GM18520 (cell line): ENCODE results near the gene TEAD1.

Source experiments
- ATAC-seq: cut with Tn5 transposase; IDR thresholded peaks from one replicate; pipeline ENCODE4 v1.9.1; 2021; ENCODE audit not compliant: unreplicated experiment

The TEAD1 gene

DNA sequence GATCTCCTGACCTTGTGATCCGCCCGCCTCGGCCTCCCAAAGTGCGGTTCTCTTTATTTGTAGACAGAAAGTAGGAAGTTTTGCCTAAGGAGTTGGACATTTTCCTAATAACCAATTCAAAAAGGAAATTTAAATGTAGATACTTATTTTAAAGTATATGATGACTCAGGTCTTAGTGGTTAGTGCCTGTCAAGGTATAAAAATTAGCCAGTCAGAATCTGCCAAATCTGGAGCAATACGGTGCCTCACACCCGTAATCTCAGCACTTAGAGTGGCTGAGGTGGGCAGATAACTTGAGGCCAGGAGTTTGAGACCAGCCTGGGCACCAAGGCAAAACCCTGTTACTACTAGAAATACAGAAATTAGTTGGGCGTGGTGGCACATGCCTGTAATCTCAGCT, 248.2 kb downstream of the TEAD1 start:
- no peak for ATAC-seq

GRCh38 chr11:12922980-12923507, 248.8 kb downstream of the TEAD1 start:
- ATAC-seq: no peak

DNA sequence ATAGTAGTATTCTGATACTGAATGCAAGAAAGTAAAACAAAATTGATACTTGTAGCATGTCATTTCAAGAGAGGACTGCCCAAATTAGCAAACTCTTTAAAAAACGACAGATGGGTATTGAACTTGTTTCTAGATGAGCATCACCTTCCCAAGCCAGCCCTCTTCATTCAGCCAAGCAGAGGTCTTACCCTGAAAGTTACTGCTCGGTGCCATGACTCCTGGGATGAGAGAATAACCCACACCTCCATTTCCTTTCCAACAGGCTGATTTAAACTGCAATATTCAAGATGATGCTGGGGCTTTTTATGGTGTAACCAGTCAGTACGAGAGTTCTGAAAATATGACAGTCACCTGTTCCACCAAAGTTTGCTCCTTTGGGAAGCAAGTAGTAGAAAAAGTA, 250.4 kb downstream of the TEAD1 start:
- ATAC-seq: no peak

- no peak for ATAC-seq
Observed at GRCh38 chr11:12925520-12925919, 251.3 kb downstream of the TEAD1 start.

DNA sequence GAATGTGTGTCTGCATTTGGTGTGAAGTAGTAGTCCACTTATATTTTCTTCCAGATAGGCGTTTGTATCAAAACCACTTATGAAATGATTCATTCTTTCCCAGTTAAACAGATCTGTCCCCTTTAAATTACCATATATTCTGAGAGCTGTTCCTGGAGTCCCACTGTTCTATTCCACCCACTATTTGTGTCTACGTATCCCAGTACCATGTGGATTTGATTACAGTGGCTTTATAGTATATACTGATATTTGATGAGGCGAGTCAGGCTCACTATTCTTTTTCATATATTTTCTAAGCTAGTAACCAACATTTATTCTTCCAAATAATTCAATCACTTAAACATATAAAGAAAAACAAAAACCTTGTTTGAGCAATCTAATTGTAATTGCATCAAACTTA, 253.0 kb downstream of the TEAD1 start:
- ATAC-seq: no peak

DNA sequence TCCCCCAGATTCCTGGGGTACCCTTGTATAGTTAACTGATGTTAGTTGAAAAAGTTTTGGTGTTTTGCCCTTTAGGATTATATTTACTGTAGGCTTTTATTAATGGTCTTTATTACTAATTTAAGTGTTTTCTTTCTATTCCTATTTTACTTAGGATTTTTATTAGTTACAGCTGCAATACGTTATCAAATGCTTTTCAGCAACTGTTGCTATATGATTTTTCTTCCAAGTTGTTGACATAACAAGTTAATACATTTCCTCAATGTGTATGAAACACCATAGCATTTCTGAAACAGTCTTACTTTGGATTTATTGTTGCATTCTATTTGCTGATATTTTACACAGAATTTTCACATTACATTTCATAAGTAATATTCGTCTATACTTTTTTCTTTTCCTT, 253.7 kb downstream of the TEAD1 start:
- no peak for ATAC-seq

DNA sequence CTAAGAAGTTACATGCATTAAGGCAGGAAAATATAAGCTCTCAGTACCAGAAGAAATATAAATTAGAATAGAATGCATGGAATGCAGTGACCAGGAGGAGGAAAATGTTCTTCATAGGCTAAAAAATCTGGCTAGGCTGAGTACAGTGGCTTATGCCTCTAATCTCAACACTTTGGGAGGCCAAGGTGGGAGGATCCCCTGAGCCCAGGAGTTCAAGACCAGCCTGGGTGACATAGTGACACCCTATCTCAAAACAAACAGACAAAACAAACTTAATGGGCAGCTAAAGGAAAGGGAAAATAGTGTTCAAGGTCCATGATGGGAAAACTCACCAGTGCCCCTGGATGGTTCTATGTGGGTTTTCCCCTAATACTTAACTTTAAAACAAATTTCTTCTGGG, 256.6 kb downstream of the TEAD1 start:
- ATAC-seq: no peak

DNA sequence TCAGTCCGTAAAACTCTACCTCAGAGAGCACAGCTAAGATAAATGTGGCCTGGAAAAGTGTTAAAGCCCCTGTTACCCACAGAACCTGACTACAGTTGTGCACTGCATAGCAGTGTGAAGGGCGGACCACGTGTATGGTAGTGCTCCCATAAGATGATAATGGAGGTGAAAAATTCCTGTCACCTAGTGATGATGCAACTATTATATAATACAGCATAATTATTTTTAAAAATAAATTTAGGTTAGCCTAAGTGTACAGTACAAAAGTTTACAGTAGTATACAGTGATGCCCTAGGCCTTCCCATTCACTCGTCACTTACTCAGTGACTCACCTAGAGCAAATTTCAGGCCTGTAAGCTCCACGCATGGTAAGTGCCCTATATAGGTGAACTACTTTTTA, 258.3 kb downstream of the TEAD1 start:
- no peak for ATAC-seq

GRCh38 chr11:12936200-12936599, 262.0 kb downstream of the TEAD1 start:
- ATAC-seq: no peak

DNA sequence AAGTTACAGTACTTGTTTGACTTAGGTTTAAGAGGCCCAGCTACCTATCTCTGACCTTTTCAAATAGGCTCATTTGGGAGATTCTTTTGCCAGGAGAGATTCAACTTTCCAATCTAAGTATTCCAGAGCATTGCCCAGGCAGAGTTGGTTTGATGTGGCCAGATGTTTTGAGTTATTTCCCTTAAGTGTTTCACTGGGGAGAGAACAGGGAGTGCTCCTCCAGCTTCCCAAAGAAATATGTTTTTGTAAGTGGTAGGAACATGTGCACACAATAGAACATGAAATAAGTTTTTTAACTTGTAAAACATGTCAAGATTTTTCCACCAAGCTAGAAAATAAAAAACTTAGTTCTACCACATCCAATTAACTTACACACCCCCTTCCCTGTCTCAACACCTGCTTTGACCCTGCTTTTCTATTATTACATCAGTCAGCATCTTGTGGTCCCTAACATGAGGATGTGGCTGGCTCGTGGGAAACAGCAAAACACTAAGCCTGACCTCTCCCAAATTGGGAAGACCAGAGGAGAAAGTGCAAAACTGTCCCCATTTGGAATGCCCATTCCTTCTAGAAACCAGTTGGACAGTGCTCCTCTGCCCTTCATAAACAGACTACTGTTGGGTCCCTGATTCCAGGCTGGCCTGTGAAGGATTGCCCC, 264.5 kb downstream of the TEAD1 start:
- no peak for ATAC-seq

DNA sequence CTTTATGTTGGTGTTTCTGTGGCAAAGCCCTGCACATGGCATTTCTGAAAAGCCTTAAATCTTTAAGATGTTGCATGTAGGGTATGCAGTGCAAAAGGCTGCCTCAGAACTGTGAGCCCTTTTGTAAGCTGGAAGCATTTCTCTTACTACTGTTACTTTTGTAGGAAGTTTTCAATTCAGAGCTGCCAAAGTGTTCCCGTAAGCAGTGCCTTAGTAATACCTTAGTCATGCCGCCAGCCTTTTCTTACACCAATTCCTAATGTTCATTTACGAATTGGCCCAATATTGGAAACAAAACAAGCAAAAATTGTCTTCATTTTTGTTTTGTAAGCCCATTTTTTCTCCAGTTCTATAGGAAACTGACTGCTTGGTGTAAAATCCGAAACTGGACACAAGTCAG, 267.4 kb downstream of the TEAD1 start:
- no peak for ATAC-seq

DNA sequence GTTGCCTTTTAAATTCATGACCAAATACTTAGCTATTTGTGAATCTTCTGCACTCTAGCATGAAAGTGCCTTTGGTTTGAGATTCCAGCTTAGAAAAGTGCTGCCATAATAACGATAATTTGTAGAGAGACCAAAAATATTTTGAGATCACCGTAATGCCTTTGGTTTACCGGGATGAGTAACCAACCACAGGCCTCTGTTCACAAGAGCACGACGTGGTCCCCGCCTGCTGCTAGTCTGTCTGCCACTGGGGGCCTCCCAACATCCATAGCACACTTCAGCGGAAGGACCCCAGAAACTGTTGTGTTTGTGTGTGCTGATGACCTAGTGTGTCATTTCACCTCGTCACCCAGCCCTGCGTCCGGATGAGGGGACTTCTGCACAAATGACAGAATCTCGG, 267.9 kb downstream of the TEAD1 start:
- no peak for ATAC-seq

DNA sequence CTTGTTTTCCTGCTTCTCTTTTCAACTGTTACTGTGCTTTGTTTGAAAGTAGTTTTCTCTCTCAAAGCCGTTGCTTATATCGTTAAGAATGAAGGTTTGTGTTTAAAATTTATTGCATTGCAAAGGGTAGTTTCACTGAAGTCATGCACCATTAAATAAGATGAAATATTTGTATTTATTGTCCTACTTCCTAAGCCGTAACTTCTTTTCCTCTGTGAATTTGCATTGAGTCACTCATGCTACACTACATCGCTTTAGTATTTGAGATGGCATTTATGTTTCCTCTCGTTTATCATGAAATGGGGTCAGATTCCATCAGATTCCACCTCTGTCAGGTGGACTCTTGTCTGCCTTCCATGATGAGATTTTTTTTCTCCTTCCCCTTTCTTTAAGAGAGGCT, 269.1 kb downstream of the TEAD1 start:
- ATAC-seq: no peak

GRCh38 chr11:12944889-12945288, 270.7 kb downstream of the TEAD1 start:
- ATAC-seq: no peak

DNA sequence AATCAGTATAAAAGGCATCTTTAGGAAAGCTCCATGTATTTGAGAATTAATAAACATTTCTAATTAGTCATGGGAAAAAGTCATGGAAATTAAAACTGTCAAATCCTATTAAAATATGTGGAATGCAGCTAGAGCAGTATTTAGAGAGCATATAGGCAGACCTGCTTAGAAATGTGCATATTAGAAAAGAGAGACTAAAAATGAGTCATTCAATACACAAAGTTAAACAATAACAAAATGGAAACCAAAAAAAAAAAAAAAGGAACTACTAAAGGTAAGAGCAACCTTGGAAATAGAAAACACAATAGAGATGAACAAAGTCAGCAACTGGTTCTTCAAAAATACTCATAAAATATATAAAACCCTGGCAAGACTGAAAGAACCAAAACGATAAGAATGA, 275.2 kb downstream of the TEAD1 start:
- no peak for ATAC-seq

GRCh38 chr11:12950670-12951069, 276.4 kb downstream of the TEAD1 start:
- no peak for ATAC-seq

GRCh38 chr11:12951376-12951775, 277.2 kb downstream of the TEAD1 start:
- ATAC-seq: no peak

- ATAC-seq: no peak
Observed at GRCh38 chr11:12952094-12952493, 277.9 kb downstream of the TEAD1 start.

DNA sequence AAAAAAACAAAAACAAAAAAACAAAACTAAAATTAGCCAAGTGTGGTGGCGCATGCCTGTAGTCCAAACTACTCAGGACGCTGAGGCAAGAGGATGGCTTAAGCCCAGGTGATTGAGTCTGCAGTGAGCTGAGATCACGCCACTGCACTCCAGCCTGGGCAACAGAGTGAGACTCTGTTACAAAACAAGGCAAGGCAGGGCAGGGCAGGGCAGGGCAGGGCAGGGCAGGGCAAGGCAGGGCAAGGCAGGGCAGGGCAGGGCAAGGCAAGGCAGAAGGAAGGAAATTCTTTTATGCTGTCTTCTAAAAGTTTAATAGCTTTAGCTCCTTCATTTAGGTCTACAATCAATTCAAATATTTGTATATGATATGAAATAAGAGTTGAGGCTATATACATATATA, 284.8 kb downstream of the TEAD1 start:
- no peak for ATAC-seq

- no peak for ATAC-seq
Observed at GRCh38 chr11:12961615-12962014, 287.4 kb downstream of the TEAD1 start.

DNA sequence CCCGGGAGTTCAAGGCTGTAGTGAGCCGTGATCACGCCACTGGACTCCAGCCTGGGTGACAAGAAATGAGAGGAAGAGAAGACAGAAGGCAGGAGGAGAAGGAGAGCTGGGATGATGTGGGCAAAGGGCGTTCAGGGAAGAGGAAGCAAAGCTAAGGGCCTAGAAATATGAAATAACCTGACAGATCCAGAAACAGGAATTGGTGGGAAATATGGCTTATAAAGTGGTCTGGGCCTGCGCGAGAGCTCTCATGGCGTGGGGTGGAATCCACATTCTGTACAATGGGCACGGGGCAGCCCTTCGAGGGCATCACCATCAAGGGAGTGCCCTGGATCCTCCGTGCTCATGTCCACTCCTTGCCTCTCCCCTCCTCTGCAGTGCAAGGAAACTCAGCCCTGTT, 288.1 kb downstream of the TEAD1 start:
- no peak for ATAC-seq

- ATAC-seq: no peak
Observed at GRCh38 chr11:12963051-12963450, 288.8 kb downstream of the TEAD1 start.

- no peak for ATAC-seq
Observed at GRCh38 chr11:12963792-12964536, 289.7 kb downstream of the TEAD1 start.
